Urothelium cell line (cell line): ENCODE data around the gene FKRP.
"Not testable (repeated sequence)": the region's sequence is repeated elsewhere in the genome, so short reads cannot be mapped to it uniquely, and the experiment has no call there.

Experiments
- DNase-seq: peaks from one replicate; pipeline ENCODE4 v3.0.0; 2011; ENCODE audit warnings: low spot score, mixed read lengths
- FAIRE-seq: peaks from 2 replicates; lab custom pipeline; 2011; peaks lifted over from hg19 to GRCh38; lab: Jason Lieb, UNC

FKRP gene

GRCh38 chr19:46784262-46785053 is 38.6 kb downstream of the FKRP start:
- FAIRE-seq, result no peak
- peak; percentile 90 for DNase-seq

- DNase-seq (no peak), FAIRE-seq (no peak)
Measured at GRCh38 chr19:46785054-46785979, 39.5 kb downstream of the FKRP start.

DNA sequence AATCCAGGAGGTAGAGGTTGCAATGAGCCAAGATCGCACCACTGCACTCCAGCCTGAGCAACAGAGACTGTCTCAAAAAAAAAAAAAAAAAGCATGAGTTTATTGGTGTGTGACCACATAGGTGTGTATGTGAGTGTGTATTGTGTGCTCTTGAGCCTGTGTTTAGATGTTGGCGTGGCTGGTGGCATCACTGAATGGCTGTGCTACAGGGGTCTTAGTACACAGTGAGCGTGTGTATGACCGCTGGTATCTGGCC is 40.1 kb downstream of the FKRP start:
- DNase-seq (no peak), FAIRE-seq (no peak)

- FAIRE-seq (no peak), DNase-seq (peak; percentile 65)
Measured at GRCh38 chr19:46786236-46787039, 40.6 kb downstream of the FKRP start.

GRCh38 chr19:46787040-46787330 is 41.1 kb downstream of the FKRP start:
- no peak for FAIRE-seq
- no peak for DNase-seq

GRCh38 chr19:46787331-46788261 is 41.7 kb downstream of the FKRP start:
- FAIRE-seq, result no peak
- DNase-seq, result peak; percentile 57

DNA sequence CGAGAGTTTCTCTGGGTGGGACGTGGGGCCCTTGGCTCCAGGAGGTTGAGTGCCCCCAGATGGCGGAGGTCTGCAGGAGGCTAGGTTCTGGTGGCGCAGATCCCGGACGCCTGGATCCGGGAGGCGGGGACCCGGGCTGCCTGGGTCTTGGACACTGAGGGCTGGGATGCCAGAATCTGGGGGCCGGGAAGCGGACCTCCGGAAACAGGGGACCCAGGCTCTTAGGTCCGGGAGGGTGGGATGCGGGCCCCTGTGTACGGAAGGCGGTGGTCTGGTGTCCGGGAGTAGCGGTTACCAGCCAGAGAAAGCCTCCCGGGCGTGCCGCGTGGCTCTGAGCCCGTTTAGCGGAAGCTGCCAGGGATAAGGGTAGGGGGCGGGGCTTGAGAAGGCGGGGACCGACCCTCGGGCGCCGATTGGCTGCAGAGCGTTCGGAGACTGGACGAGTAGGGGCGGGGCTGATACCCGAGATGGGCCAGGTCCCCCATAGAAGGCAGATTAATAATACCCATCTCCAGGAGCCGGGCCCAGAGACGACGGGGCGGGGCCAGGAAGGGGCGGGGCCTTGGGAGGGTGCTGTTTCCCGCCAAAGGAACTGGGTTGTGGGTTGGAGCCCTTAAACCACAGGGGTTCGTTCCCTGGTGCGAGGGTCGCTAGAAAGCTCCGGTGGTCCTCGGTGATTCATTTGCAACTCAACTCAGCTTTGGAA is 42.6 kb downstream of the FKRP start, which contains the start of gene SLC1A5:
TSS of gene SLC1A5 (minus strand) at position 333 of the 706 bp plus-strand sequence. CDS start 629 bp downstream, outside the sequence.
- peak; percentile 98 for DNase-seq
- FAIRE-seq, result no peak

GRCh38 chr19:46788968-46789338 is 43.1 kb downstream of the FKRP start:
- FAIRE-seq (no peak), DNase-seq (no peak)

GRCh38 chr19:46789371-46789770 is 43.5 kb downstream of the FKRP start:
- DNase-seq, result no peak
- FAIRE-seq, result no peak

DNA sequence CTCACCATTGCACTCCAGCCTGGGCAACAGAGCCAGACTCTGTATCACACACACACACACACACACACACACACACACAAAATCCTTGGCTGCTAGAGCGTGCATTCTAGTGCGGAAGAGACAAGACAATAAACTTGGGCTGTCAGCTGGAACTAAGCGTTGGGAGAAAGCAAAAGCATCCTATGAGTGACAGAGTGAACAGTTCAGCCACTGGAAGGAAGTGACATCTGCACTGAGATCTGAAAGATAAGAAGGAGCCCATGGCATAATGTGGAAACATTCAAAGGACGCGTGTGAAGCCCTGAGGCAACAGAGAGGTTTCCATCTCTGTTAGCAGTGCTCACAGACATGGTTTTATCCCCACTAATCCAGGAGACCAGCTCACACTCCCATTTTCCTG is 46.1 kb downstream of the FKRP start:
- no peak for DNase-seq
- no peak for FAIRE-seq

GRCh38 chr19:46797881-46798280 is 52.0 kb downstream of the FKRP start:
- FAIRE-seq (no peak), DNase-seq (no peak)

GRCh38 chr19:46798713-46799112 is 52.9 kb downstream of the FKRP start:
- DNase-seq (no peak), FAIRE-seq (no peak)

DNA sequence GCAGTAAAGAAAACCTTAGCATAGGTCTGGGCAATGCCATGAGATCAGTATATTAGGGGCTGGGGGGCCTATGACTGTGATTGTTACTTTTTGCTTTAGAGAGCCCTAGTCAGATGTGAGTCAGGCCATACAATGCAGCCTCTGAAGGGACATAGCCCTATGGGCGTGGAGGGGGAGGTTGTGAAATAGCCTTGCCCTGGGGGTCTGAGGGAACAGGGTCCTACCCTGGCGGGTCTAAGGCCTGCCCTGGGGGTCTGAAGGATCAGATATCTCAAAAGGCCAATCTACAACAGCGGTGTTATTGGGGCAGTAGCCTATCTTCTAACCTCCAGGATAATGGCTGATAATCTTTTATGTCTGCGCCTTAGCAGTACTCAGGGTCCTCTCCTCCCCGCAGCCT is 56.3 kb downstream of the FKRP start:
- DNase-seq (no peak), FAIRE-seq (no peak)

- DNase-seq (no peak), FAIRE-seq (no peak)
Measured at GRCh38 chr19:46803555-46803954, 57.7 kb downstream of the FKRP start.

DNA sequence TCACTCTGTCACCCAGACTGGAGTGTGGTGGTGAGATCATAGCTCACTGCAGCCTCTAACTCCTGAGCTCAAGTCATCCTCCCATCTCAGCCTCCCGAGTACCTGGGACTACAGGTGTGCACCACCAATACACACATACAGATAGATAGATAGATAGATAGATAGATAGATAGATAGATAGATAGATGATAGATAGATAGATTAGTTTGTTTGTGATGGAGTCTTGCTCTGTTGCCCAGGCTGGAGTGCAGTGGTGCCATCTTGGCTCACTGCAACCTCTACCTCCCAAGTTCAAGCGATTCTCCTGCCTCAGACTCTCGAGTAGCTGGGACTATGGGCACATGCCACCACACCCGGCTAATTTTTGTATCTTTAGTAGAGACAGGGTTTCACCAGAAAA is 58.6 kb downstream of the FKRP start:
- not testable (repeated sequence) for FAIRE-seq

GRCh38 chr19:46806656-46807055 is 60.8 kb downstream of the FKRP start:
- DNase-seq, result no peak
- FAIRE-seq, result no peak

More for the DNA sequence above, 58.6 kb downstream of the FKRP start:
- DNase-seq, result not testable (repeated sequence)
